Right cardiac atrium (tissue), 5 donors: ENCODE data around the gene DOCK2. TPM values are rescaled to one million over a fixed set of nuclear protein-coding genes. Genes with fewer than 3 reads are reported as not detected.
A peak's percentile ranks its signal among the peaks of the same experiment; 100 is the strongest.

Experiments used
- ATAC-seq, 2 donors: fragments of 200-7000 bp; cut with Tn5 transposase; one replicate each; pipeline versions ENCODE4 v1.8.0 to v1.9.1; 2020; ENCODE audit warnings: moderate library complexity in 2 of 2, mild to moderate bottlenecking in 1 of 2
- DNase-seq, 3 donors: peaks; one replicate each; pipeline ENCODE4 v3.0.0-alpha.2; 2020
- H3K27ac ChIP-seq: one replicate; pipeline ENCODE4 v1.5.1; 2013; ENCODE audit warnings: mild to moderate bottlenecking, low read length, control low read depth, moderate library complexity
- H3K27me3 ChIP-seq: one replicate; pipeline ENCODE4 v1.6.1; 2013; ENCODE audit not compliant: control insufficient read depth, insufficient read depth
- H3K4me1 ChIP-seq: one replicate; pipeline ENCODE4 v1.6.1; 2013; ENCODE audit warnings: low read length; ENCODE audit not compliant: control insufficient read depth, insufficient read depth
- H3K4me3 ChIP-seq: one replicate; pipeline ENCODE4 v1.5.1; 2013; ENCODE audit warnings: low read length, control low read depth
- H3K9me3 ChIP-seq: one replicate; pipeline ENCODE4 v1.6.1; 2013; ENCODE audit warnings: low read length; ENCODE audit not compliant: control insufficient read depth
- WGBS: extraction: QIAGEN DNeasy Blood & Tissue Kit; methylation state at CpG from one replicate; pipeline ENCODE4 v1.1.7; 2013; 5-methylcytosine and 5-hydroxymethylcytosine counted together
- intact Hi-C, 4 donors: fragments of 100-400 bp; cut with DNase I; formaldehyde crosslinking; loops; one replicate each; pipeline versions ENCODE4 v1.11.0 to v1.14.0; 2022 to 2023
- polyA plus RNA-seq: library from polyadenylated mRNA; stranded (reverse); fragments of 200-250 nt; gene quantifications from one replicate; pipeline ENCODE4 v1.2.3, GENCODE V29; 2013
- total RNA-seq, 4 donors: library from RNA; stranded (reverse); fragmentation: NEBNext Ultra II Directional; extraction: Animal tissue kit (Norgen Biotek cat#: 25700); gene quantifications; one replicate each; pipeline ENCODE4 v1.2.1, GENCODE V29; 2021
- donor health status: healthy with polysubstance abuse.
- donor health status: DM: no; HTN: yes; CAD: no.
- donor health status: DM: no; HTN: no; CAD: no.
- donor health status: DM: no; HTN: yes; CAD: no; lungs with severe emphysema.
- donor health status: DM: yes; HTN: yes; CAD: no.

DOCK2 gene
- total and polyA plus RNA-seq, 5 donors = 1.00 to 14.2 (median 9.6) TPM

- peak in 2 of 3 donors; percentile 58 to 59 for DNase-seq
- H3K4me3 ChIP-seq = peak overlapping the region; percentile 30
- intact Hi-C loops = no loop called here
- 14% methylated on average over 18 of the region's 18 CpGs for WGBS
- no peaks in the 10 kb centered on the region for H3K4me1 ChIP-seq
- peak; percentile 36 to 48 for ATAC-seq
- H3K27me3 ChIP-seq = no peaks in the 10 kb centered on the region
- H3K9me3 ChIP-seq = peaks cover 2% of the 10 kb centered on the region
- no peak overlapping the region for H3K27ac ChIP-seq
Observed at GRCh38 chr5:169637549-169638121, 560 bp downstream of the DOCK2 start.

GRCh38 chr5:169641253-169641652 lies 4.2 kb downstream of the DOCK2 start:
- H3K27me3 ChIP-seq = no peaks in the 10 kb centered on the region
- WGBS = 24% methylated on average over 6 of the region's 6 CpGs
- no peak overlapping the region for H3K27ac ChIP-seq
- H3K4me3 ChIP-seq = no peak overlapping the region
- ATAC-seq (no peak), DNase-seq (no peak)
- H3K9me3 ChIP-seq = peaks cover 2% of the 10 kb centered on the region
- intact Hi-C loops = no loop called here
- no peaks in the 10 kb centered on the region for H3K4me1 ChIP-seq

GRCh38 chr5:169646856-169647255 lies 9.8 kb downstream of the DOCK2 start:
- WGBS = 90% methylated on average over 3 of the region's 3 CpGs
- DNase-seq (no peak), ATAC-seq (no peak)
- H3K4me3 ChIP-seq = no peak overlapping the region
- peaks cover 7% of the 10 kb centered on the region for H3K4me1 ChIP-seq
- intact Hi-C loops = no loop called here
- H3K27me3 ChIP-seq = no peaks in the 10 kb centered on the region
- no peak overlapping the region for H3K27ac ChIP-seq
- no peaks in the 10 kb centered on the region for H3K9me3 ChIP-seq

GRCh38 chr5:169647566-169647965 lies 10.5 kb downstream of the DOCK2 start:
- H3K27me3 ChIP-seq = no peaks in the 10 kb centered on the region
- intact Hi-C loops = no loop called here
- H3K9me3 ChIP-seq = no peaks in the 10 kb centered on the region
- no peak overlapping the region for H3K27ac ChIP-seq
- no peak for DNase-seq
- no peak overlapping the region for H3K4me3 ChIP-seq
- peaks cover 7% of the 10 kb centered on the region for H3K4me1 ChIP-seq
- peak in 1 of 2 donors; percentile 36 for ATAC-seq
- WGBS = 20% methylated on average over 1 of the region's 1 CpG

- peak; percentile 35 to 63 for ATAC-seq
- Histone ChIP-seq H3K27me3 (no peaks in the 10 kb centered on the region), H3K4me3 (no peak overlapping the region), H3K9me3 (no peaks in the 10 kb centered on the region), H3K27ac (no peak overlapping the region), H3K4me1 (peaks cover 7% of the 10 kb centered on the region)
- intact Hi-C loops = no loop called here
- peak; percentile 19 to 69 (median 57) for DNase-seq
- 36% methylated on average over 13 of the region's 13 CpGs for WGBS
Observed at GRCh38 chr5:169648725-169649310, 11.7 kb downstream of the DOCK2 start.

GRCh38 chr5:169649486-169649885 lies 12.4 kb downstream of the DOCK2 start:
- H3K4me1 ChIP-seq = peaks cover 7% of the 10 kb centered on the region
- intact Hi-C loops = no loop called here
- DNase-seq (no peak), ATAC-seq (no peak)
- H3K4me3 ChIP-seq = no peak overlapping the region
- WGBS = 72% methylated on average over 7 of the region's 7 CpGs
- H3K27me3 ChIP-seq = no peaks in the 10 kb centered on the region
- H3K9me3 ChIP-seq = no peaks in the 10 kb centered on the region
- H3K27ac ChIP-seq = no peak overlapping the region

- intact Hi-C loops = no loop called here
- DNase-seq = no peak
- no peak overlapping the region for H3K27ac ChIP-seq
- no peaks in the 10 kb centered on the region for H3K27me3 ChIP-seq
- WGBS = 66% methylated on average over 5 of the region's 5 CpGs
- no peak for ATAC-seq
- peaks cover 7% of the 10 kb centered on the region for H3K4me1 ChIP-seq
- H3K9me3 ChIP-seq = no peaks in the 10 kb centered on the region
- H3K4me3 ChIP-seq = no peak overlapping the region
Observed at GRCh38 chr5:169650701-169651331, 13.7 kb downstream of the DOCK2 start.

- Histone ChIP-seq H3K9me3 (no peaks in the 10 kb centered on the region), H3K4me1 (peaks cover 7% of the 10 kb centered on the region), H3K27me3 (no peaks in the 10 kb centered on the region), H3K4me3 (no peak overlapping the region), H3K27ac (no peak overlapping the region)
- WGBS = 30% methylated on average over 5 of the region's 5 CpGs
- DNase-seq = no peak
- intact Hi-C loops = no loop called here
- no peak for ATAC-seq
Observed at GRCh38 chr5:169651526-169651925, 14.5 kb downstream of the DOCK2 start.

- peaks cover 7% of the 10 kb centered on the region for H3K4me1 ChIP-seq
- no peak overlapping the region for H3K27ac ChIP-seq
- DNase-seq (peak; percentile 22 to 75 (median 75)), ATAC-seq (peak in 1 of 2 donors; percentile 57)
- WGBS = 21% methylated on average over 1 of the region's 1 CpG
- no peak overlapping the region for H3K4me3 ChIP-seq
- H3K9me3 ChIP-seq = no peaks in the 10 kb centered on the region
- no peaks in the 10 kb centered on the region for H3K27me3 ChIP-seq
- intact Hi-C loops = no loop called here
Observed at GRCh38 chr5:169652057-169652456, 15.0 kb downstream of the DOCK2 start.

GRCh38 chr5:169653091-169653490 lies 16.0 kb downstream of the DOCK2 start:
- WGBS = 69% methylated on average over 5 of the region's 5 CpGs
- no peaks in the 10 kb centered on the region for H3K27me3 ChIP-seq
- H3K4me3 ChIP-seq = no peak overlapping the region
- intact Hi-C loops = no loop called here
- H3K9me3 ChIP-seq = no peaks in the 10 kb centered on the region
- no peak overlapping the region for H3K27ac ChIP-seq
- ATAC-seq = no peak
- DNase-seq = no peak
- peaks cover 7% of the 10 kb centered on the region for H3K4me1 ChIP-seq

- 84% methylated on average over 2 of the region's 2 CpGs for WGBS
- H3K4me1 ChIP-seq = peaks cover 4% of the 10 kb centered on the region
- H3K9me3 ChIP-seq = no peaks in the 10 kb centered on the region
- H3K27me3 ChIP-seq = no peaks in the 10 kb centered on the region
- H3K27ac ChIP-seq = no peak overlapping the region
- DNase-seq (no peak), ATAC-seq (no peak)
- no peak overlapping the region for H3K4me3 ChIP-seq
- intact Hi-C loops = no loop called here
Observed at GRCh38 chr5:169655353-169655752, 18.3 kb downstream of the DOCK2 start.
